PC-9 (cell line): ENCODE results near the gene KLC1.

Experiments
- EZH2 ChIP-seq: fragments of 200-600 bp; sonication (generic); IDR thresholded peaks from 2 replicates; pipeline ENCODE4 v1.8.0; 2017; ENCODE audit warnings: antibody characterized with exemption, low read depth
- TF ChIP-seq, protein P1 (sequence below): fragments of 200-600 bp; sonication (generic); conservative IDR thresholded peaks from 2 replicates; pipeline ENCODE4 v1.6.1; 2017; ENCODE audit warnings: mixed run types, antibody characterized with exemption, mild to moderate bottlenecking, moderate library complexity

DNA sequence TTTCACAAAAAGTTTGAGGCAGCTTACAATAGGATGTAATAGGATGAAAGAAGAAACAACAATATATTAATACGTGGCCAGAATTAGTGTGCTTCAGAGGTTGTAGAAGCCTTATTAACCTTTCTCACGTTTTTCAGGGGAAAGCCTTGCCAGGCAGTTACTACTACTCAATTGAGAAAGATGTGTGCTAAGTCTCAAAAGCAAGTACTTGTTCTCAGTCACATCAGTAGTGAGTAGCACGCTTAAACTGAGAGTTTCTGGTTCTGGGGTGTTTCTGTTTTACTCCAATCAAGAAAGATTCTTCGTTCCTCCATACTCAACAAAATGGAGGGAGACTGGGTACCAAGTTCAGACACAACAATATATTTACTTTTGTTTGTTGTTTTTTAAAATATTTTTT, 38.7 kb downstream of the KLC1 start:
- TF ChIP-seq, protein P1, sequence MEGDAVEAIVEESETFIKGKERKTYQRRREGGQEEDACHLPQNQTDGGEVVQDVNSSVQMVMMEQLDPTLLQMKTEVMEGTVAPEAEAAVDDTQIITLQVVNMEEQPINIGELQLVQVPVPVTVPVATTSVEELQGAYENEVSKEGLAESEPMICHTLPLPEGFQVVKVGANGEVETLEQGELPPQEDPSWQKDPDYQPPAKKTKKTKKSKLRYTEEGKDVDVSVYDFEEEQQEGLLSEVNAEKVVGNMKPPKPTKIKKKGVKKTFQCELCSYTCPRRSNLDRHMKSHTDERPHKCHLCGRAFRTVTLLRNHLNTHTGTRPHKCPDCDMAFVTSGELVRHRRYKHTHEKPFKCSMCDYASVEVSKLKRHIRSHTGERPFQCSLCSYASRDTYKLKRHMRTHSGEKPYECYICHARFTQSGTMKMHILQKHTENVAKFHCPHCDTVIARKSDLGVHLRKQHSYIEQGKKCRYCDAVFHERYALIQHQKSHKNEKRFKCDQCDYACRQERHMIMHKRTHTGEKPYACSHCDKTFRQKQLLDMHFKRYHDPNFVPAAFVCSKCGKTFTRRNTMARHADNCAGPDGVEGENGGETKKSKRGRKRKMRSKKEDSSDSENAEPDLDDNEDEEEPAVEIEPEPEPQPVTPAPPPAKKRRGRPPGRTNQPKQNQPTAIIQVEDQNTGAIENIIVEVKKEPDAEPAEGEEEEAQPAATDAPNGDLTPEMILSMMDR, result no peak
- no peak for TF ChIP-seq EZH2
